K562 (cell line): ENCODE measurements around the gene ERAL1. TPM values are rescaled to one million over a fixed set of nuclear protein-coding genes. Genes with fewer than 3 reads are reported as not detected.

ENCODE experiments used
- ASH1L ChIP-seq: fragments of 450-650 bp; IDR thresholded peaks from 2 replicates; pipeline ENCODE4 v1.6.1; 2018; ENCODE audit warnings: borderline replicate concordance, mild to moderate bottlenecking, low read depth; ENCODE audit not compliant: partially characterized antibody
- CTCF ChIP-seq, 3 experiments: IDR thresholded peaks in 2 of 3; conservative IDR thresholded peaks in 1 of 3; 2 replicates each; pipeline ENCODE4 v1.5.1; 2011 to 2012; ENCODE audit warnings: low read length in 3 of 3, mild to moderate bottlenecking in 3 of 3, control low read depth in 2 of 3, improper control_type of control experiment in 1 of 3, inconsistent platforms in 1 of 3, low read depth in 1 of 3, mixed read lengths in 1 of 3, moderate library complexity in 1 of 3; ENCODE audit not compliant: insufficient read depth in 2 of 3
- CXXC5 ChIP-seq: fragments of 250-450 bp; sonication (Bioruptor Pico); IDR thresholded peaks from 2 replicates; pipeline ENCODE4 v1.8.0; 2022; ENCODE audit warnings: inconsistent platforms, mild to moderate bottlenecking, moderate library complexity
- DEAF1 ChIP-seq: fragments of 450-650 bp; formaldehyde crosslinking; IDR thresholded peaks from 2 replicates; pipeline ENCODE4 v1.4.0; 2020; ENCODE audit warnings: mild to moderate bottlenecking, moderate library complexity
- MBD1 ChIP-seq: fragments of 250-450 bp; sonication (Bioruptor Pico); IDR thresholded peaks from 2 replicates; pipeline ENCODE4 v1.8.0; 2022; ENCODE audit warnings: inconsistent platforms
- MNT ChIP-seq, 2 experiments: fragments of 450-650 bp; conservative IDR thresholded peaks; 2 replicates each; pipeline ENCODE4 v1.6.1; 2017; ENCODE audit warnings: mild to moderate bottlenecking in 2 of 2, moderate library complexity in 2 of 2
- NFIX ChIP-seq: fragments of 250-450 bp; sonication (Bioruptor Pico); IDR thresholded peaks from 2 replicates; pipeline ENCODE4 v1.4.0; 2020; ENCODE audit warnings: low read depth, mild to moderate bottlenecking, moderate library complexity
- PHF20 ChIP-seq: fragments of 450-650 bp; IDR thresholded peaks from 2 replicates; pipeline ENCODE4 v1.6.1; 2018; ENCODE audit not compliant: partially characterized antibody
- PTTG1 ChIP-seq: fragments of 450-650 bp; IDR thresholded peaks from 2 replicates; pipeline ENCODE4 v1.6.1; 2016; ENCODE audit warnings: low read depth, mild to moderate bottlenecking, missing genetic modification characterization, missing compliant biosample characterization
- SOX6 ChIP-seq: fragments of 450-650 bp; IDR thresholded peaks from 2 replicates; pipeline ENCODE4 v1.6.1; 2014; ENCODE audit warnings: mild to moderate bottlenecking
- TEAD2 ChIP-seq: fragments of 450-650 bp; IDR thresholded peaks from 2 replicates; pipeline ENCODE4 v1.6.1; 2016; ENCODE audit warnings: missing genetic modification characterization, control low read depth, missing compliant biosample characterization
- ZBED1 ChIP-seq: IDR thresholded peaks from 2 replicates; pipeline ENCODE4 v1.6.1; 2014
- ZBTB9 ChIP-seq: fragments of 450-650 bp; formaldehyde crosslinking; IDR thresholded peaks from 2 replicates; pipeline ENCODE4 v1.4.0; 2020; ENCODE audit warnings: mild to moderate bottlenecking, moderate library complexity
- ZNF174 ChIP-seq: fragments of 250-450 bp; sonication (Bioruptor Pico); IDR thresholded peaks from 2 replicates; pipeline ENCODE4 v1.4.0; 2020; ENCODE audit warnings: mild to moderate bottlenecking
- ZNF217 ChIP-seq: sonication (generic); formaldehyde crosslinking; IDR thresholded peaks from 2 replicates; pipeline ENCODE4 v1.8.0; 2022; ENCODE audit warnings: mild to moderate bottlenecking, missing genetic modification reagents
- polyA plus RNA-seq, 8 experiments: library from polyadenylated mRNA; depleted of rRNA in 4 of 8; stranded (reverse) in 5 of 8; unstranded in 3 of 8; fragments of >200 nt; fragmentation: Nextera tagmentation in 2 of 8; fragmentation: Illumina TruSeq in 1 of 8; extraction: Ambion mirVana in 2 of 8; extraction: Trizol in 1 of 8; gene quantifications; 2 replicates each; pipeline versions ENCODE4 v1.2.1 to v1.2.3, GENCODE V29; 2011 to 2014; ENCODE audit warnings: inconsistent platforms in 1 of 8, missing spikeins in 1 of 8
- total RNA-seq, 7 experiments: library from RNA; depleted of rRNA in 6 of 7; stranded (reverse); fragments of >200 nt in 6 of 7; fragmentation: Illumina TruSeq in 2 of 7; extraction: Trizol in 2 of 7; gene quantifications; 2 replicates each; pipeline versions ENCODE4 v1.2.1 to v1.2.3, GENCODE V29; 2011 to 2021; ENCODE audit warnings: low replicate concordance in 1 of 7

Gene ERAL1
- total and polyA plus RNA-seq, 9 of the 15 experiments (the other 6 are each of a cell fraction or from before 2014, with no cell fraction given): 37.5 to 351 (median 106) TPM

GRCh38 chr17:28896884-28897768 is 42.3 kb downstream of the ERAL1 start, which contains the start of gene FLOT2 (continued):
- TF ChIP-seq MBD1 (CRISPR knock-in tag) (no peak), SOX6 (peak; percentile 56; the same call in 1 of the 2 replicates), PHF20 (peak; percentile 42), ZNF174 (CRISPR knock-in tag) (no peak), ZBTB9 (CRISPR knock-in tag) (no peak; the same call in 1 of the 2 replicates), NFIX (CRISPR knock-in tag) (0 out of 2 replicates have a peak, but pooled peaks have one; percentile 13), CTCF (IDR thresholded peaks at IDR 0.05 in 2 of 3, conservative IDR thresholded peaks at IDR 0.05 in 1 of 3; ENCODE audit: insufficient read depth in 2 of 3, low read depth in 1 of 3, low read length in 3 of 3) (peak in 2 of 3 experiments; percentile 32 to 66; a peak in 5 of 6 replicates), TEAD2 (tag) (no peak), ZNF217 (CRISPR knock-in tag) (no peak), ASH1L (no peak), PTTG1 (tag) (no peak), CXXC5 (peak; percentile 89), DEAF1 (CRISPR knock-in tag) (peak; percentile 7; the same call in 1 of the 2 replicates), MNT (conservative IDR thresholded peaks at IDR 0.05) (peak; percentile 57 to 76), ZBED1 (peak; percentile 55; the same call in 1 of the 2 replicates)
